22Rv1 (cell line): ENCODE results near the gene RSAD2.

Source experiments
- ZFX ChIP-seq: fragments of 450-650 bp; IDR thresholded peaks from 2 replicates; pipeline ENCODE4 v1.6.1; 2017; ENCODE audit warnings: antibody characterized with exemption, borderline replicate concordance
- TF ChIP-seq, protein P1 (sequence below): fragments of 450-650 bp; IDR thresholded peaks from 2 replicates; pipeline ENCODE4 v1.5.1; 2017; ENCODE audit warnings: mild to moderate bottlenecking

DNA sequence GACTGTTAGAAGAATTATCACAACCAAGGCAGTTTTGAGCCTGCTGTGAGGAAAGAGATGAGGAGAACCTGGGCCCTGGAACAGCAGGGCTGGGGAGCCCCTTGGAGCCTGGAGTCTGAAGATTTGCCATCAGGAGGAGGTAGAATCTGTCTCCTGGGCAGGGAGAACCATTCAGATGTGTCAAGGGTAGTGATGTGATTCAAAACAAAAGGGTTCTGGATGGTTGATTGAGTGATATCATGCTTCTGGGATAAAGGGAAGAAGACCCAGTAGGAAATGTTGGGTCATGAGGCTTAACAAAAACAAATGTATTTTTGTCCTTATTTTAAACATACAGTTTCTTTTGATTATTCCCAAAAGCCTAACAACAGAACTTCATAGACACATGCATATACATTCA is 68.2 kb downstream of the RSAD2 start:
- TF ChIP-seq, protein P1, sequence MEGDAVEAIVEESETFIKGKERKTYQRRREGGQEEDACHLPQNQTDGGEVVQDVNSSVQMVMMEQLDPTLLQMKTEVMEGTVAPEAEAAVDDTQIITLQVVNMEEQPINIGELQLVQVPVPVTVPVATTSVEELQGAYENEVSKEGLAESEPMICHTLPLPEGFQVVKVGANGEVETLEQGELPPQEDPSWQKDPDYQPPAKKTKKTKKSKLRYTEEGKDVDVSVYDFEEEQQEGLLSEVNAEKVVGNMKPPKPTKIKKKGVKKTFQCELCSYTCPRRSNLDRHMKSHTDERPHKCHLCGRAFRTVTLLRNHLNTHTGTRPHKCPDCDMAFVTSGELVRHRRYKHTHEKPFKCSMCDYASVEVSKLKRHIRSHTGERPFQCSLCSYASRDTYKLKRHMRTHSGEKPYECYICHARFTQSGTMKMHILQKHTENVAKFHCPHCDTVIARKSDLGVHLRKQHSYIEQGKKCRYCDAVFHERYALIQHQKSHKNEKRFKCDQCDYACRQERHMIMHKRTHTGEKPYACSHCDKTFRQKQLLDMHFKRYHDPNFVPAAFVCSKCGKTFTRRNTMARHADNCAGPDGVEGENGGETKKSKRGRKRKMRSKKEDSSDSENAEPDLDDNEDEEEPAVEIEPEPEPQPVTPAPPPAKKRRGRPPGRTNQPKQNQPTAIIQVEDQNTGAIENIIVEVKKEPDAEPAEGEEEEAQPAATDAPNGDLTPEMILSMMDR: no peak
- no peak for TF ChIP-seq ZFX
